HCT116 (cell line): Measurements from ENCODE around the gene CXCL10. TPM values are rescaled to one million over a fixed set of nuclear protein-coding genes. Genes with fewer than 3 reads are reported as not detected.

ENCODE experiments used
- ATAC-seq: fragments of 200-7000 bp; cut with Tn5 transposase; 2 replicates; pipeline ENCODE4 v1.9.1; 2020; ENCODE audit warnings: mild to moderate bottlenecking, moderate library complexity
- BruUV-seq: library from RNA; stranded (reverse); fragments of 400-500 nt; replicated peaks from 2 replicates; lab custom pipeline; 2021; lab: Mats Ljungman, UMichigan
- CTCF ChIA-PET: fragments of 300-600 bp; sonication (Branson Sonifier 250); formaldehyde crosslinking; loops from one replicate; lab custom pipeline; 2021; ENCODE audit warnings: antibody characterized with exemption; lab: Charles Lee
- POLR2A ChIA-PET: fragments of 300-600, 350-600 bp; sonication (Branson Sonifier 250); formaldehyde crosslinking; loops from one replicate; lab custom pipeline; 2021; ENCODE audit warnings: antibody characterized with exemption; lab: Charles Lee
- RAD21 ChIA-PET, 2 experiments: fragments of 300-600 bp; sonication (Branson Sonifier 250); formaldehyde crosslinking; loops; one replicate each; lab custom pipeline; 2023; ENCODE audit warnings: low total read pairs in 2 of 2; ENCODE audit not compliant: uncharacterized antibody in 2 of 2, unreplicated experiment in 2 of 2, low non-redundant PET in 1 of 2; lab: Charles Lee
- DNase-seq: peaks from one replicate; pipeline ENCODE4 v3.0.0-alpha.2; 2010; ENCODE audit warnings: low read depth, low spot score
- H2AFZ ChIP-seq: fragments of 200-600 bp; shearing (Covaris generic), sonication (generic); 2 replicates; pipeline ENCODE4 v1.6.1; 2017; ENCODE audit warnings: low read depth, mixed run types, mixed read lengths, antibody characterized with exemption, low read length; ENCODE audit not compliant: poor library complexity, severe bottlenecking
- H3K27ac ChIP-seq: 2 replicates; pipeline ENCODE4 v1.5.1; 2012; ENCODE audit warnings: low read depth, low read length
- H3K27me3 ChIP-seq: fragments of 200-600 bp; sonication (generic); 2 replicates; pipeline ENCODE4 v1.6.1; 2016; ENCODE audit warnings: mixed run types, low read length, mixed read lengths; ENCODE audit not compliant: insufficient read depth
- H3K36me3 ChIP-seq, 2 experiments: fragments of 200-500 bp in 1 of 2; fragments of 200-600 bp in 1 of 2; sonication (Bioruptor generic) in 1 of 2; sonication (generic) in 1 of 2; 2 replicates each; pipeline versions ENCODE4 v1.5.1 to v1.6.1; 2014 to 2016; ENCODE audit warnings: low read length in 2 of 2, inconsistent platforms in 1 of 2, mixed read lengths in 1 of 2, mixed run types in 1 of 2; ENCODE audit not compliant: insufficient read depth in 2 of 2, control insufficient read depth in 1 of 2
- H3K4me1 ChIP-seq, 2 experiments: fragments of 200-600 bp in 1 of 2; sonication (generic) in 1 of 2; 2 replicates each; pipeline versions ENCODE4 v1.5.1 to v1.6.1; 2012 to 2017; ENCODE audit warnings: low read length in 2 of 2, inconsistent platforms in 1 of 2, mild to moderate bottlenecking in 1 of 2, mixed read lengths in 1 of 2, mixed run types in 1 of 2, moderate library complexity in 1 of 2; ENCODE audit not compliant: insufficient read depth in 2 of 2, control insufficient read depth in 1 of 2
- H3K4me2 ChIP-seq: fragments of 200-600 bp; sonication (generic); 2 replicates; pipeline ENCODE4 v1.6.1; 2017; ENCODE audit warnings: mixed run types, low read length, mixed read lengths
- H3K4me3 ChIP-seq, 2 experiments: fragments of 200-600 bp in 1 of 2; sonication (generic) in 1 of 2; replicated peaks in 1 of 2; 2 replicates each; pipeline ENCODE4 v1.5.1; 2011 to 2016; ENCODE audit warnings: low read length in 2 of 2, control low read depth in 1 of 2, low read depth in 1 of 2, mild to moderate bottlenecking in 1 of 2, mixed read lengths in 1 of 2, mixed run types in 1 of 2
- H3K79me2 ChIP-seq: fragments of 200-600 bp; sonication (generic); 2 replicates; pipeline ENCODE4 v1.6.1; 2017; ENCODE audit warnings: mild to moderate bottlenecking, mixed run types, low read length, moderate library complexity, mixed read lengths; ENCODE audit not compliant: insufficient read depth
- H3K9ac ChIP-seq: fragments of 200-600 bp; sonication (generic); 2 replicates; pipeline ENCODE4 v1.6.1; 2016; ENCODE audit warnings: low read length, mixed read lengths
- H3K9me2 ChIP-seq: fragments of 200-600 bp; sonication (generic), shearing (Covaris generic); 2 replicates; pipeline ENCODE4 v1.6.1; 2017; ENCODE audit warnings: mixed run types, mild to moderate bottlenecking, moderate library complexity; ENCODE audit not compliant: insufficient read depth
- H3K9me3 ChIP-seq, 2 experiments: fragments of 200-500 bp in 1 of 2; fragments of 200-600 bp in 1 of 2; sonication (Bioruptor generic) in 1 of 2; sonication (generic) in 1 of 2; 2 replicates each; pipeline ENCODE4 v1.6.1; 2014 to 2017; ENCODE audit warnings: low read length in 2 of 2, mixed read lengths in 2 of 2, inconsistent platforms in 1 of 2, low read depth in 1 of 2, mild to moderate bottlenecking in 1 of 2, mixed run types in 1 of 2, moderate library complexity in 1 of 2; ENCODE audit not compliant: control insufficient read depth in 1 of 2, insufficient read depth in 1 of 2
- H4K20me1 ChIP-seq: fragments of 200-600 bp; sonication (generic), shearing (Covaris generic); 2 replicates; pipeline ENCODE4 v1.6.1; 2017; ENCODE audit warnings: mixed run types, mild to moderate bottlenecking, moderate library complexity; ENCODE audit not compliant: insufficient read depth
- FOSL1 ChIP-seq: IDR thresholded peaks from 2 replicates; pipeline ENCODE4 v1.6.1; 2012; ENCODE audit warnings: low read depth
- POLR2AphosphoS5 ChIP-seq: IDR thresholded peaks from 2 replicates; pipeline ENCODE4 v1.6.1; 2011; ENCODE audit warnings: mild to moderate bottlenecking, low read depth, low read length, moderate library complexity
- RAD21 ChIP-seq: IDR thresholded peaks from 2 replicates; pipeline ENCODE4 v1.6.1; 2012; ENCODE audit warnings: low read depth, mild to moderate bottlenecking
- REST ChIP-seq: IDR thresholded peaks from 2 replicates; pipeline ENCODE4 v1.6.1; 2012; ENCODE audit warnings: low read depth
- SIN3A ChIP-seq: IDR thresholded peaks from 2 replicates; pipeline ENCODE4 v1.6.1; 2012; ENCODE audit warnings: low read depth
- SP1 ChIP-seq: IDR thresholded peaks from 2 replicates; pipeline ENCODE4 v1.6.1; 2012; ENCODE audit warnings: low read depth
- TCF7L2 ChIP-seq: IDR thresholded peaks from 2 replicates; pipeline ENCODE4 v1.7.0; 2011; ENCODE audit warnings: borderline replicate concordance, inconsistent platforms; ENCODE audit not compliant: insufficient read depth, insufficient read length; ENCODE audit errors: extremely low read depth
- YY1 ChIP-seq: IDR thresholded peaks from 2 replicates; pipeline ENCODE4 v1.6.1; 2011; ENCODE audit warnings: low read length, low read depth, moderate library complexity, mild to moderate bottlenecking; ENCODE audit not compliant: insufficient replicate concordance; ENCODE audit errors: extremely low read depth
- intact Hi-C: fragments of 100-400 bp; cut with micrococcal nuclease; formaldehyde crosslinking; loops from 2 replicates; pipeline ENCODE4 v1.10.0; 2022
- total RNA-seq: library from RNA; stranded (reverse); gene quantifications from one replicate; pipeline ENCODE4 v1.2.1, GENCODE V29; 2021; ENCODE audit not compliant: unreplicated experiment
- TF ChIP-seq, protein P1 (sequence below), 3 experiments: fragments of 200-600 bp in 1 of 3; sonication (generic) in 1 of 3; IDR thresholded peaks in 2 of 3; conservative IDR thresholded peaks in 1 of 3; 2 replicates each; pipeline ENCODE4 v1.5.1; 2012 to 2017; ENCODE audit warnings: low read depth in 2 of 3, low read length in 2 of 3, antibody characterized with exemption in 1 of 3, borderline replicate concordance in 1 of 3, control low read depth in 1 of 3, mild to moderate bottlenecking in 1 of 3, mixed read lengths in 1 of 3, mixed run types in 1 of 3, moderate library complexity in 1 of 3; ENCODE audit not compliant: insufficient read depth in 1 of 3

CXCL10 gene
- total RNA-seq, 1 experiment from 2014 or later = not detected

- POLR2A ChIA-PET = no interaction called here
- Histone ChIP-seq H4K20me1 (no peaks in the 10 kb centered on the region), H3K4me2 (no peak overlapping the region), H3K79me2 (no peaks in the 10 kb centered on the region), H3K9ac (no peak overlapping the region), H3K9me2 (no peaks in the 10 kb centered on the region), H3K27me3 (no peaks in the 10 kb centered on the region), H3K27ac (no peak overlapping the region), H3K4me1 (no peaks in the 10 kb centered on the region)
- CTCF ChIA-PET = no interaction called here
- ATAC-seq = peak; percentile 99
- no TSS peak for BruUV-seq
- RAD21 ChIA-PET = no interaction called here
- intact Hi-C loops = loop anchor here (1.0 to 5.0 kb wide), 2 partner anchors 71 to 150 kb away; no protein-coding TSS in a partner anchor
- TF ChIP-seq RAD21 (peak; percentile 87), SP1 (no peak), YY1 (peak; percentile 55)
- TF ChIP-seq, protein P1, sequence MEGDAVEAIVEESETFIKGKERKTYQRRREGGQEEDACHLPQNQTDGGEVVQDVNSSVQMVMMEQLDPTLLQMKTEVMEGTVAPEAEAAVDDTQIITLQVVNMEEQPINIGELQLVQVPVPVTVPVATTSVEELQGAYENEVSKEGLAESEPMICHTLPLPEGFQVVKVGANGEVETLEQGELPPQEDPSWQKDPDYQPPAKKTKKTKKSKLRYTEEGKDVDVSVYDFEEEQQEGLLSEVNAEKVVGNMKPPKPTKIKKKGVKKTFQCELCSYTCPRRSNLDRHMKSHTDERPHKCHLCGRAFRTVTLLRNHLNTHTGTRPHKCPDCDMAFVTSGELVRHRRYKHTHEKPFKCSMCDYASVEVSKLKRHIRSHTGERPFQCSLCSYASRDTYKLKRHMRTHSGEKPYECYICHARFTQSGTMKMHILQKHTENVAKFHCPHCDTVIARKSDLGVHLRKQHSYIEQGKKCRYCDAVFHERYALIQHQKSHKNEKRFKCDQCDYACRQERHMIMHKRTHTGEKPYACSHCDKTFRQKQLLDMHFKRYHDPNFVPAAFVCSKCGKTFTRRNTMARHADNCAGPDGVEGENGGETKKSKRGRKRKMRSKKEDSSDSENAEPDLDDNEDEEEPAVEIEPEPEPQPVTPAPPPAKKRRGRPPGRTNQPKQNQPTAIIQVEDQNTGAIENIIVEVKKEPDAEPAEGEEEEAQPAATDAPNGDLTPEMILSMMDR (IDR thresholded peaks at IDR 0.05 in 2 of 3, conservative IDR thresholded peaks at IDR 0.05 in 1 of 3; ENCODE audit: borderline replicate concordance in 1 of 3, insufficient read depth in 1 of 3, low read depth in 2 of 3, low read length in 2 of 3) = peak; percentile 78 to 85 (median 85)
- TF ChIP-seq, all 23 proteins: peak for 3
- Histone ChIP-seq H3K9me3 (no peaks in the 10 kb centered on the region), H3K4me3 (no peak overlapping the region), H3K36me3 (no peaks in the 10 kb centered on the region), H2AFZ (peak overlapping the region; percentile 63)
- peak; percentile 59 for DNase-seq
Measured at GRCh38 chr4:76067652-76068286, 44.5 kb upstream of the CXCL10 start.

GRCh38 chr4:76066546-76066945, 43.2 kb upstream of the CXCL10 start:
- ChIA-PET RAD21 (no interaction called here), POLR2A (no interaction called here), CTCF (no interaction called here)
- BruUV-seq = no TSS peak
- no peak for DNase-seq
- Histone ChIP-seq H3K36me3 (no peaks in the 10 kb centered on the region), H3K27me3 (no peaks in the 10 kb centered on the region), H4K20me1 (no peaks in the 10 kb centered on the region), H3K9ac (no peak overlapping the region), H3K4me3 (no peak overlapping the region), H3K4me1 (no peaks in the 10 kb centered on the region), H3K9me2 (no peaks in the 10 kb centered on the region)
- TF ChIP-seq SIN3A (no peak), SP1 (no peak), REST (no peak), POLR2AphosphoS5 (no peak), FOSL1 (no peak), TCF7L2 (no peak)
- TF ChIP-seq, all 23 proteins: peak for 0
- no peaks in the 10 kb centered on the region for H3K9me3 ChIP-seq
- no peaks in the 10 kb centered on the region for H3K79me2 ChIP-seq
- intact Hi-C loops = loop anchor here (5.0 kb wide), 1 partner anchor 149 kb away; no protein-coding TSS in a partner anchor
- no peak for ATAC-seq
- no peak overlapping the region for H3K4me2 ChIP-seq
- no peak overlapping the region for H2AFZ ChIP-seq
- H3K27ac ChIP-seq = no peak overlapping the region
